Activated T-cell treated with anti-CD3 and anti-CD28 coated beads, Interleukin-2, amount 50 U/mL, for 4 hours (primary cell): ENCODE measurements around the gene TECPR1. TPM values are rescaled to one million over a fixed set of nuclear protein-coding genes. Genes with fewer than 3 reads are reported as not detected.

Source experiments
- ATAC-seq, 2 donors: fragments of 200-7000 bp; cut with Tn5 transposase; one replicate each; pipeline ENCODE4 v1.10.0; 2021
- DNase-seq: peaks from one replicate; pipeline ENCODE4 v3.0.0-alpha.2; 2020
- H3K27me3 Mint-ChIP-seq: one replicate; pipeline ENCODE4 v1.8.0; 2021; ENCODE audit warnings: low read depth, mixed read lengths
- H3K36me3 Mint-ChIP-seq: one replicate; pipeline ENCODE4 v1.8.0; 2022; ENCODE audit warnings: mixed read lengths; ENCODE audit not compliant: insufficient read depth
- H3K4me1 Mint-ChIP-seq: one replicate; pipeline ENCODE4 v1.8.0; 2021; ENCODE audit warnings: low read depth, mixed read lengths
- H3K4me3 Mint-ChIP-seq: one replicate; pipeline ENCODE4 v1.8.0; 2021; ENCODE audit warnings: mild to moderate bottlenecking, moderate library complexity, mixed read lengths
- H3K9me3 Mint-ChIP-seq: one replicate; pipeline ENCODE4 v1.8.0; 2021; ENCODE audit warnings: mixed read lengths
- total RNA-seq, 3 donors: library from RNA; stranded (reverse); gene quantifications; one replicate each; pipeline ENCODE4 v1.2.1, GENCODE V29; 2021

TECPR1 gene
- total RNA-seq, 3 donors from 2014 or later = 35.1 to 42.8 (median 36.1) TPM

GRCh38 chr7:98242342-98242741 lies 9.7 kb downstream of the TECPR1 start:
- H3K36me3 Mint-ChIP-seq = peaks cover 13% of the 10 kb centered on the region
- ATAC-seq (no peak), DNase-seq (no peak)
- H3K4me3 Mint-ChIP-seq = no peak overlapping the region
- H3K9me3 Mint-ChIP-seq = no peaks in the 10 kb centered on the region
- H3K4me1 Mint-ChIP-seq = peaks cover 3% of the 10 kb centered on the region
- H3K27me3 Mint-ChIP-seq = no peaks in the 10 kb centered on the region

- no peak for ATAC-seq
- Mint-ChIP-seq H3K9me3 (no peaks in the 10 kb centered on the region), H3K4me3 (no peak overlapping the region), H3K27me3 (no peaks in the 10 kb centered on the region), H3K4me1 (no peaks in the 10 kb centered on the region), H3K36me3 (peaks cover 19% of the 10 kb centered on the region)
- DNase-seq = no peak
These were observed 10.3 kb downstream of the TECPR1 start for GRCh38 chr7:98241674-98242241.

- no peaks in the 10 kb centered on the region for H3K4me1 Mint-ChIP-seq
- H3K27me3 Mint-ChIP-seq = no peaks in the 10 kb centered on the region
- H3K9me3 Mint-ChIP-seq = no peaks in the 10 kb centered on the region
- ATAC-seq (peak in 1 of 2 donors; percentile 37), DNase-seq (no peak)
- no peak overlapping the region for H3K4me3 Mint-ChIP-seq
- H3K36me3 Mint-ChIP-seq = peaks cover 19% of the 10 kb centered on the region
These were observed 10.9 kb downstream of the TECPR1 start for GRCh38 chr7:98240961-98241673.

GRCh38 chr7:98238976-98239375 lies 13.1 kb downstream of the TECPR1 start:
- Mint-ChIP-seq H3K4me1 (no peaks in the 10 kb centered on the region), H3K4me3 (no peak overlapping the region), H3K9me3 (no peaks in the 10 kb centered on the region), H3K36me3 (peaks cover 22% of the 10 kb centered on the region), H3K27me3 (no peaks in the 10 kb centered on the region)
- DNase-seq = no peak
- no peak for ATAC-seq

GRCh38 chr7:98238076-98238475 lies 14.0 kb downstream of the TECPR1 start:
- no peak overlapping the region for H3K4me3 Mint-ChIP-seq
- H3K9me3 Mint-ChIP-seq = no peaks in the 10 kb centered on the region
- H3K4me1 Mint-ChIP-seq = no peaks in the 10 kb centered on the region
- DNase-seq = no peak
- H3K27me3 Mint-ChIP-seq = no peaks in the 10 kb centered on the region
- H3K36me3 Mint-ChIP-seq = peaks cover 22% of the 10 kb centered on the region
- ATAC-seq = no peak

- Mint-ChIP-seq H3K36me3 (peaks cover 22% of the 10 kb centered on the region), H3K4me3 (no peak overlapping the region), H3K9me3 (no peaks in the 10 kb centered on the region), H3K27me3 (no peaks in the 10 kb centered on the region), H3K4me1 (no peaks in the 10 kb centered on the region)
- ATAC-seq = no peak
- no peak for DNase-seq
These were observed 15.5 kb downstream of the TECPR1 start for GRCh38 chr7:98236355-98237185.

GRCh38 chr7:98235901-98236300 lies 16.1 kb downstream of the TECPR1 start:
- Mint-ChIP-seq H3K27me3 (no peaks in the 10 kb centered on the region), H3K36me3 (peaks cover 22% of the 10 kb centered on the region), H3K9me3 (no peaks in the 10 kb centered on the region), H3K4me1 (no peaks in the 10 kb centered on the region), H3K4me3 (no peak overlapping the region)
- DNase-seq (no peak), ATAC-seq (no peak)

GRCh38 chr7:98234429-98235147 lies 17.4 kb downstream of the TECPR1 start:
- Mint-ChIP-seq H3K4me1 (no peaks in the 10 kb centered on the region), H3K27me3 (no peaks in the 10 kb centered on the region), H3K9me3 (no peaks in the 10 kb centered on the region), H3K4me3 (no peak overlapping the region), H3K36me3 (peaks cover 24% of the 10 kb centered on the region)
- no peak for DNase-seq
- no peak for ATAC-seq

GRCh38 chr7:98233219-98234070 lies 18.6 kb downstream of the TECPR1 start:
- Mint-ChIP-seq H3K4me1 (no peaks in the 10 kb centered on the region), H3K4me3 (no peak overlapping the region), H3K9me3 (no peaks in the 10 kb centered on the region), H3K36me3 (peaks cover 18% of the 10 kb centered on the region), H3K27me3 (no peaks in the 10 kb centered on the region)
- ATAC-seq (no peak), DNase-seq (no peak)

- Mint-ChIP-seq H3K27me3 (no peaks in the 10 kb centered on the region), H3K36me3 (peaks cover 12% of the 10 kb centered on the region), H3K9me3 (no peaks in the 10 kb centered on the region), H3K4me1 (no peaks in the 10 kb centered on the region), H3K4me3 (no peak overlapping the region)
- ATAC-seq (no peak), DNase-seq (no peak)
These were observed 19.2 kb downstream of the TECPR1 start for GRCh38 chr7:98232799-98233198.

GRCh38 chr7:98232263-98232585 lies 19.8 kb downstream of the TECPR1 start:
- Mint-ChIP-seq H3K9me3 (no peaks in the 10 kb centered on the region), H3K27me3 (no peaks in the 10 kb centered on the region), H3K36me3 (peaks cover 12% of the 10 kb centered on the region), H3K4me1 (no peaks in the 10 kb centered on the region), H3K4me3 (no peak overlapping the region)
- DNase-seq = no peak
- ATAC-seq = no peak

- Mint-ChIP-seq H3K36me3 (peaks cover 7% of the 10 kb centered on the region), H3K27me3 (no peaks in the 10 kb centered on the region), H3K4me1 (no peaks in the 10 kb centered on the region), H3K9me3 (no peaks in the 10 kb centered on the region), H3K4me3 (no peak overlapping the region)
- DNase-seq (no peak), ATAC-seq (no peak)
These were observed 20.4 kb downstream of the TECPR1 start for GRCh38 chr7:98231493-98232262.

- H3K4me1 Mint-ChIP-seq = no peaks in the 10 kb centered on the region
- peaks cover 11% of the 10 kb centered on the region for H3K36me3 Mint-ChIP-seq
- H3K27me3 Mint-ChIP-seq = no peaks in the 10 kb centered on the region
- no peak overlapping the region for H3K4me3 Mint-ChIP-seq
- ATAC-seq (no peak), DNase-seq (no peak)
- H3K9me3 Mint-ChIP-seq = no peaks in the 10 kb centered on the region
These were observed 21.1 kb downstream of the TECPR1 start for GRCh38 chr7:98230746-98231471.
